Panc1 (cell line): ENCODE results near the gene SLN.

Experiments used
- CTCF ChIP-seq: fragments of 450-650 bp; IDR thresholded peaks from 2 replicates; pipeline ENCODE4 v1.5.1; 2017; ENCODE audit warnings: mild to moderate bottlenecking
- POLR2AphosphoS5 ChIP-seq: IDR thresholded peaks from 2 replicates; pipeline ENCODE4 v1.6.1; 2012; ENCODE audit warnings: mild to moderate bottlenecking, low read depth, low read length, moderate library complexity

- TF ChIP-seq CTCF = no peak
- TF ChIP-seq POLR2AphosphoS5 = no peak
Observed at GRCh38 chr11:107720303-107720774, 8.5 kb upstream of the SLN start.
